AG04449 (cell line): ENCODE data around the gene TTC23.

ENCODE experiments used
- CTCF ChIA-PET: fragments of 350-600 bp; formaldehyde crosslinking; extraction: SDS; loops from one replicate; lab custom pipeline; 2021; ENCODE audit warnings: antibody characterized with exemption; lab: Yijun Ruan, JAX
- POLR2A ChIA-PET: fragments of 400-600, 350-600 bp; formaldehyde crosslinking; extraction: SDS; loops from one replicate; lab custom pipeline; 2020; ENCODE audit warnings: antibody characterized with exemption, inconsistent platforms; lab: Yijun Ruan, JAX
- DNase-seq: peaks from one replicate; pipeline ENCODE4 v3.0.0-alpha.2; 2010; ENCODE audit warnings: low read depth, low spot score
- H3K4me3 ChIP-seq: 2 replicates; pipeline ENCODE4 v1.5.1; 2011; ENCODE audit warnings: low read depth, mild to moderate bottlenecking, control low read depth, low read length
- TF ChIP-seq, protein P1 (sequence below): IDR thresholded peaks from one replicate; pipeline ENCODE4 v1.5.1; 2011; ENCODE audit warnings: mild to moderate bottlenecking, moderate library complexity, low read length, control low read depth, inconsistent platforms; ENCODE audit not compliant: insufficient read depth; ENCODE audit errors: missing control alignments

Gene TTC23

DNA sequence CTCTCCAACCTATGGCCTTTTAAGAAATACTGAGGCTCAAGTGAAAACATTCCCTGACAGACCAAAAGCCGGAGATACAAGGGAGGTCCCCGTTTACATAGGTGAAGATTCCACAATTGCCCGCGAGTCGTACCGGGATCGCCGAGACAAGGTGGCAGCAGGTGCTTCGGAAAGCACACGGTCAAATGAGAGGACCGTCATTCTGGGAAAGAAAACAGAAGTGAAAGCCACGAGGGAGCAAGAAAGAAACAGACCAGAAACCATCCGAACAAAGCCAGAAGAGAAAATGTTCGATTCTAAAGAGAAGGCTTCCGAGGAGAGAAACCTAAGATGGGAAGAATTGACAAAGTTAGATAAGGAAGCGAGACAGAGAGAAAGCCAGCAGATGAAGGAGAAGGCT, 119.7 kb downstream of the TTC23 start:
- DNase-seq, result no peak
- ChIA-PET POLR2A (no interaction called here), CTCF (interaction anchor here (2.4 kb wide), 1 partner anchor 29 kb away, joined by 13 read pairs; no protein-coding TSS in a partner anchor)
- TF ChIP-seq, protein P1, sequence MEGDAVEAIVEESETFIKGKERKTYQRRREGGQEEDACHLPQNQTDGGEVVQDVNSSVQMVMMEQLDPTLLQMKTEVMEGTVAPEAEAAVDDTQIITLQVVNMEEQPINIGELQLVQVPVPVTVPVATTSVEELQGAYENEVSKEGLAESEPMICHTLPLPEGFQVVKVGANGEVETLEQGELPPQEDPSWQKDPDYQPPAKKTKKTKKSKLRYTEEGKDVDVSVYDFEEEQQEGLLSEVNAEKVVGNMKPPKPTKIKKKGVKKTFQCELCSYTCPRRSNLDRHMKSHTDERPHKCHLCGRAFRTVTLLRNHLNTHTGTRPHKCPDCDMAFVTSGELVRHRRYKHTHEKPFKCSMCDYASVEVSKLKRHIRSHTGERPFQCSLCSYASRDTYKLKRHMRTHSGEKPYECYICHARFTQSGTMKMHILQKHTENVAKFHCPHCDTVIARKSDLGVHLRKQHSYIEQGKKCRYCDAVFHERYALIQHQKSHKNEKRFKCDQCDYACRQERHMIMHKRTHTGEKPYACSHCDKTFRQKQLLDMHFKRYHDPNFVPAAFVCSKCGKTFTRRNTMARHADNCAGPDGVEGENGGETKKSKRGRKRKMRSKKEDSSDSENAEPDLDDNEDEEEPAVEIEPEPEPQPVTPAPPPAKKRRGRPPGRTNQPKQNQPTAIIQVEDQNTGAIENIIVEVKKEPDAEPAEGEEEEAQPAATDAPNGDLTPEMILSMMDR, result no peak
- H3K4me3 ChIP-seq, result no peak overlapping the region

GRCh38 chr15:99128411-99128810, 121.0 kb downstream of the TTC23 start:
- ChIA-PET POLR2A (no interaction called here), CTCF (interaction anchor here (0.9 to 2.4 kb wide), 4 partner anchors 25 to 85 kb away, joined by 3 to 13 read pairs (median 4); no protein-coding TSS in a partner anchor)
- H3K4me3 ChIP-seq, result no peak overlapping the region
- TF ChIP-seq, protein P1, result no peak
- DNase-seq, result no peak

DNA sequence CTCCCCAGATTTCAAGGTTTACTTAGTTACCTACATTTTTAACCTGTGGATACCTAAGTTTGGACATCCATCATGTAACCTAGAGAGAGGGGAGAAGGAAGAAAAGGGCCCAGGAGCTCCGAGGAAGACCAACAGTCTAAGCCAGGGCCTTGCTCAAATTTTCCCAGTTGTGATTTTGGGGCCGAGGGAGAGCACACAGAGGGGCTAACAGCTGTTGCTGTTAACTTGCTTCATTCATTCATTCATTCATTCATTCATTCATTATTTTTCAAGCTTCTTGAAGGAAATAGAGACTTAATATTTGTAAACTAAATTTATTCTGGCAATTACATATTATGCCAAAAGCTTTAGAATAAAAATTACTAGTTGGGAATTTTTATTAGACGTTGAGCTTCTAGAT, 121.6 kb downstream of the TTC23 start:
- DNase-seq, result no peak
- TF ChIP-seq, protein P1, result no peak
- no peak overlapping the region for H3K4me3 ChIP-seq
- ChIA-PET CTCF (interaction anchor here (1.1 to 2.4 kb wide), 4 partner anchors 14 to 86 kb away, joined by 3 to 13 read pairs (median 3); no protein-coding TSS in a partner anchor), POLR2A (no interaction called here)

DNA sequence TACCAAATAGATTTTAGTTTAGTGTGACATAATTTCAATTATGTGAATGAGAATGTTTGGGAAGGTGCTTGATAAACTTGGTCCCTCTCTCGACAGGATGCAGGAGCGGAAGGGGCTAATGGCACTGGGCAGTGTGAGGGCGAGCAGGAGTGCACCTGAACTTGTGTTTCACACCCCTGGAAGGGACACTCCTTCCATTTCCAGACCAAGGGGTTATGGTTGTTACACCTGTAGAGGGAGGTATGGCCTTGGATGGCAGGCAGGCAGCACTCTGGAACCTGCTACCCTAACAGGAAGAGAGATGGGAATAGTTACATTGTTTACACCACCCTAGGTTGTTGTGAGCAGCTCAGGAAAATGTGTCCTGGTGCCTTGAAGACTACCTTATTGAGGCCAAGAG, 122.5 kb downstream of the TTC23 start:
- ChIA-PET POLR2A (no interaction called here), CTCF (interaction anchor here (1.0 to 1.1 kb wide), 3 partner anchors 8 to 21 kb away, joined by 3 to 4 read pairs (median 3); partner anchors contain the start of gene SYNM)
- DNase-seq, result no peak

DNA sequence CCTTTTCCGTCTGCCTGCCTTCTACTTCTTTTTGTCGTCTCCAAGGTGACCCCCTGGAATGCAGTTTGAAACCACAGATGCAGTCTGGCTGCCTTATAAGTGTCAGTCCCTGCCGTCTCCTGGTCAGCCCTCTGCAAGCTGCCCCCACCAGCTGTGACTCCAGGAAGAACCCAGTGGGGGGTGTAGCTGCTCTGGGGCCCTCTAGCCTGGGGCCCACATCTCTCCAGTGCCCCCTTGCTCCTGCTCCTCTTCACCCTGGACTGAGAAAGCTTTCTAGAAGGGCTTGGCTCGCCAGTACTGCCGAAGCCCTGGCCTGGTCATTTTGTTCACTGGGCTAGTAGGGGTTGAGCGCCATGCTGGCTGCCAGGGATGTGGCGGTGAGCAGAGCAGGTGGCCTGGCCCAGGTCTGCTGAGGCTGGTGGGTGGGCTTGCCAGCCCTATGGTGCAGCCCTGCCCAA, 123.2 kb downstream of the TTC23 start:
- no peak overlapping the region for H3K4me3 ChIP-seq
- TF ChIP-seq, protein P1, result no peak
- ChIA-PET CTCF (interaction anchor here (1.0 to 2.9 kb wide), 5 partner anchors 9 to 25 kb away, joined by 3 to 22 read pairs (median 4); partner anchors contain the start of gene SYNM), POLR2A (no interaction called here)
- no peak for DNase-seq

More for the DNA sequence above, 122.5 kb downstream of the TTC23 start:
- H3K4me3 ChIP-seq, result no peak overlapping the region
- TF ChIP-seq, protein P1, result no peak

GRCh38 chr15:99125061-99125891, 124.1 kb downstream of the TTC23 start:
- TF ChIP-seq, protein P1, result no peak
- CTCF ChIA-PET, result interaction anchor here (1.0 to 2.9 kb wide), 6 partner anchors 14 to 85 kb away, joined by 3 to 22 read pairs (median 3); no protein-coding TSS in a partner anchor
- POLR2A ChIA-PET, result interaction anchor here (1.4 kb wide), 1 partner anchor 10 kb away, joined by 4 read pairs; no protein-coding TSS in a partner anchor
- no peak for DNase-seq
- no peak overlapping the region for H3K4me3 ChIP-seq
